Kidney (tissue), 14 donors: ENCODE results near the gene UBE2Z. TPM values are rescaled to one million over a fixed set of nuclear protein-coding genes. Genes with fewer than 3 reads are reported as not detected.

Experiments used
- DNase-seq, 5 donors: peaks; one replicate each; pipeline ENCODE4 v3.0.0-alpha.2; 2013 to 2020
- FAIRE-seq: peaks from 2 replicates; lab custom pipeline; 2012; peaks lifted over from hg19 to GRCh38; lab: Jason Lieb, UNC
- H3K27ac ChIP-seq, 2 donors: one replicate each; pipeline ENCODE4 v1.7.0; 2013; ENCODE audit warnings: low read depth in 2 of 2, low read length in 2 of 2, inconsistent platforms in 1 of 2
- H3K27me3 ChIP-seq: one replicate; pipeline ENCODE4 v1.7.1; 2013; ENCODE audit warnings: low read length, inconsistent platforms; ENCODE audit not compliant: control insufficient read depth, insufficient read depth
- H3K36me3 ChIP-seq, 3 donors: one replicate each; pipeline versions ENCODE4 v1.7.0 to v1.7.1; 2013; ENCODE audit warnings: low read length in 3 of 3, control low read depth in 1 of 3, inconsistent platforms in 1 of 3; ENCODE audit not compliant: insufficient read depth in 3 of 3, control insufficient read depth in 2 of 3
- H3K4me1 ChIP-seq, 3 donors: one replicate each; pipeline versions ENCODE4 v1.7.0 to v1.7.1; 2013; ENCODE audit warnings: low read length in 3 of 3, inconsistent platforms in 1 of 3, low read depth in 1 of 3; ENCODE audit not compliant: control insufficient read depth in 2 of 3, insufficient read depth in 2 of 3
- H3K4me3 ChIP-seq, 3 donors: one replicate each; pipeline versions ENCODE4 v1.7.0 to v1.8.1; 2013; ENCODE audit warnings: low read length in 3 of 3, control low read depth in 1 of 3, inconsistent platforms in 1 of 3
- H3K9ac ChIP-seq, 3 donors: one replicate each; pipeline versions ENCODE4 v1.7.0 to v1.7.1; 2013; ENCODE audit warnings: low read length in 3 of 3, control low read depth in 1 of 3, inconsistent platforms in 1 of 3
- H3K9me3 ChIP-seq, 3 donors: one replicate each; pipeline versions ENCODE4 v1.7.0 to v1.7.1; 2013; ENCODE audit warnings: low read length in 3 of 3, control low read depth in 1 of 3, inconsistent platforms in 1 of 3; ENCODE audit not compliant: control insufficient read depth in 2 of 3, insufficient read depth in 1 of 3
- intact Hi-C: fragments of 100-400 bp; cut with DNase I; formaldehyde crosslinking; loops from one replicate; pipeline ENCODE4 v1.11.1; 2022
- polyA plus RNA-seq: library from polyadenylated mRNA; stranded (reverse); fragments of 350-450 nt; fragmentation: Illumina TruSeq; extraction: RNeasy Lipid Tissue Mini Kit (QIAGEN cat#74804); gene quantifications from one replicate; pipeline ENCODE4 v1.2.3, GENCODE V29; 2014; ENCODE audit warnings: low read depth, low replicate concordance; ENCODE audit not compliant: insufficient read depth
- total RNA-seq: library from RNA; stranded (reverse); fragmentation: NEBNext Ultra II Directional; extraction: Animal tissue kit (Norgen Biotek cat#: 25700); gene quantifications from one replicate; pipeline ENCODE4 v1.2.1, GENCODE V29; 2021
- TF ChIP-seq, protein P1 (sequence below): IDR thresholded peaks from 3 replicates; pipeline ENCODE4 v1.5.1; 2012; ENCODE audit warnings: mild to moderate bottlenecking, moderate library complexity, borderline replicate concordance; ENCODE audit not compliant: insufficient read depth; ENCODE audit errors: extremely low read depth
- donor health status: control.
- donor health status: control.
- donor health status: control.
- donor health status: control.
- donor health status: control.
- donor health status: DM: yes; HTN: yes; CAD: no.
- donor health status: Normal renal cell carcinoma (clear cell type).

UBE2Z gene
- total and polyA plus RNA-seq, 2 donors from 2014 or later = 47.5 to 86.7 TPM

DNA sequence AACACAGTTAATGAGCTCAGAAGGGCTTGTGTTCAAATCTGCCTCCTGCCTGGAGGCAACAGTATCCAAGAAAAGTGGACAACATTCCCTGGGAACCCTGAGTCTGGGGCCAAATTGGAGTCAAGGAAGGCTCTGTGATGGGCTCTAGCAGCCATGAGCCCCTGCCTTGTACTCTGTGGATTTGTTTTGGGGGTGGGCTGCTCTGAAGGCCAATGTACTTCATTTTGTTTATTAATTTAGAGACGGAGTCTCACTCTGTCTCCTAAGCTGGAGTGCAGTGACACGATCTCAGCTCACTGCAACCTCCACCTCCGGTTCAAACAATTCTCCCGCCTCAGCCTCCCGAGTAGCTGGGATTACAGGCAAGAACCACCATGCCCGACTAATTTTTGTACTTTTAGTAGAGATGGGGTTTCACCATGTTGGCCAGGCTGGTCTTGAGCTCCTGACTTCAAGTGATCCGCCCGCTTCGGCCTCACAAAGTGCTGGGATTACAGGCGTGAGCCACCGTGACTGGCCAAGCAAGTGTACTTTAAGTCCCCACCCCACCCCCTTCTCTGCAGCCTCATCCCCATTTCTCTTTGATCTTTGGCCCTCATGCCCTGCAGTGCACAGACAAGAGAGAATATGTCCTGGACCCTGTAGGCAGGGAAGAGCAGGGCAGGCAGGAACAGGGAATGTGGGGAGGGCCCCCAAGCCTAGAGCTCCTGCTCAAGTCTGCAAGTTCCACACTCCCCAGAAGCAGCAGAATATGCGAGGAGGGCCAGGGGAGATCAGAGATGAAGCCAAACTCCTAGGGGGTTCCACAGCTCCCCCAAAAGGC lies 62.9 kb downstream of the UBE2Z start:
- Histone ChIP-seq H3K4me3 (no peak overlapping the region), H3K9ac (no peak overlapping the region), H3K4me1 (no peaks in the 10 kb centered on the region), H3K36me3 (no peaks in the 10 kb centered on the region), H3K27me3 (no peaks in the 10 kb centered on the region), H3K9me3 (no peaks in the 10 kb centered on the region), H3K27ac (no peak overlapping the region)
- intact Hi-C loops = no loop called here
- TF ChIP-seq, protein P1, sequence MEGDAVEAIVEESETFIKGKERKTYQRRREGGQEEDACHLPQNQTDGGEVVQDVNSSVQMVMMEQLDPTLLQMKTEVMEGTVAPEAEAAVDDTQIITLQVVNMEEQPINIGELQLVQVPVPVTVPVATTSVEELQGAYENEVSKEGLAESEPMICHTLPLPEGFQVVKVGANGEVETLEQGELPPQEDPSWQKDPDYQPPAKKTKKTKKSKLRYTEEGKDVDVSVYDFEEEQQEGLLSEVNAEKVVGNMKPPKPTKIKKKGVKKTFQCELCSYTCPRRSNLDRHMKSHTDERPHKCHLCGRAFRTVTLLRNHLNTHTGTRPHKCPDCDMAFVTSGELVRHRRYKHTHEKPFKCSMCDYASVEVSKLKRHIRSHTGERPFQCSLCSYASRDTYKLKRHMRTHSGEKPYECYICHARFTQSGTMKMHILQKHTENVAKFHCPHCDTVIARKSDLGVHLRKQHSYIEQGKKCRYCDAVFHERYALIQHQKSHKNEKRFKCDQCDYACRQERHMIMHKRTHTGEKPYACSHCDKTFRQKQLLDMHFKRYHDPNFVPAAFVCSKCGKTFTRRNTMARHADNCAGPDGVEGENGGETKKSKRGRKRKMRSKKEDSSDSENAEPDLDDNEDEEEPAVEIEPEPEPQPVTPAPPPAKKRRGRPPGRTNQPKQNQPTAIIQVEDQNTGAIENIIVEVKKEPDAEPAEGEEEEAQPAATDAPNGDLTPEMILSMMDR = no peak
- FAIRE-seq = no peak
- DNase-seq = no peak

DNA sequence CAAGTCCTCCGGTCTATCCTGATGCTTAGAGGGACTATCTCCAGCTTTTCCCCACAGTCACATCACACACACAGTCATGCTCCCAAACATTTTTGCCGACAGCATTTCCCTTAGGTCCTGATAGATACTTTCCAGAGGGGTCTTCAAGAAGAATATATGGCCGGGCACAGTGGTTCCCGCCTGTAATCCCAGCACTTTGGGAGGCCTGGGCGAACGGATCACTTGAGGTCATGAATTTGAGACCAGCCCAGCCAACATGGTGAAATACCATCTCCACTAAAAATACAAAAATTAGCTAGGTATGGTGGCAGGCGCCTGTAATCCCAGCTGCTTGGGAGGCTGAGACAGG lies 64.5 kb downstream of the UBE2Z start:
- H3K27me3 ChIP-seq = no peaks in the 10 kb centered on the region
- H3K4me1 ChIP-seq = no peaks in the 10 kb centered on the region
- intact Hi-C loops = no loop called here
- DNase-seq (no peak), FAIRE-seq (no peak)
- no peak overlapping the region for H3K27ac ChIP-seq
- no peaks in the 10 kb centered on the region for H3K9me3 ChIP-seq
- H3K9ac ChIP-seq = no peak overlapping the region
- no peaks in the 10 kb centered on the region for H3K36me3 ChIP-seq
- TF ChIP-seq, protein P1 = no peak
- no peak overlapping the region for H3K4me3 ChIP-seq

DNA sequence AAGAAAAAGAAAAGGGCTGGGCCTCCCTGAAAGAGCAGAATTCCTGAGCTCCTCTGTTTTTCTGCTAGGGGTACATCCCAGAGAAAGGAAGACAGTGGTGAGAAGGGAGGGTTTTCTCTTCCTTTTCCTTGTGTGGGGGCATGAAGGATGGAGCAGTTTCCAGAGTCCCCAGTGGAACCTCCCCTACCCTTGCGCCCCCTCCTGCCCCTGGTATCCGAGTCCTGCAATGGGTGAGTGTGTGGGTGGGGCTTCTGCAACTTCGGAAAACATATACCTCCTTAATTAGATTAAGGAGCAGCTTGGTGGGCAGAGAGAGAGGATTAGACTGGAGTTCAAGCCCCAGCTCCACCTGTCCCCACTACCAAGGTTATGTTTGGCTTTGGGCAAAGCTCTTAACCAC lies 65.6 kb downstream of the UBE2Z start:
- FAIRE-seq = no peak
- intact Hi-C loops = no loop called here

More for the DNA sequence above, 65.6 kb downstream of the UBE2Z start:
- Histone ChIP-seq H3K9me3 (no peaks in the 10 kb centered on the region), H3K4me1 (no peaks in the 10 kb centered on the region), H3K27me3 (no peaks in the 10 kb centered on the region), H3K36me3 (no peaks in the 10 kb centered on the region), H3K9ac (no peak overlapping the region), H3K27ac (no peak overlapping the region), H3K4me3 (no peak overlapping the region)
- no peak for DNase-seq
- TF ChIP-seq, protein P1 = no peak

Other genes starting within 250 kb of the UBE2Z start
- gene PRAC1, start 185.9 kb upstream of the UBE2Z start, total RNA-seq = not detected
- not detected for gene PRAC1, start 185.9 kb upstream of the UBE2Z start, polyA plus RNA-seq
- gene PRAC2, start 185.2 kb upstream of the UBE2Z start, total RNA-seq = not detected
- gene PRAC2, start 185.2 kb upstream of the UBE2Z start, polyA plus RNA-seq = not detected
- not detected for gene HOXB13, start 179.7 kb upstream of the UBE2Z start, total RNA-seq
- not detected for gene HOXB13, start 179.7 kb upstream of the UBE2Z start, polyA plus RNA-seq
- gene TTLL6, start 91.2 kb upstream of the UBE2Z start, total RNA-seq = 2.3 TPM
- 4.2 TPM for gene TTLL6, start 91.2 kb upstream of the UBE2Z start, polyA plus RNA-seq
- 157 TPM for gene CALCOCO2, start 77.4 kb upstream of the UBE2Z start, total RNA-seq
- 63.6 TPM for gene CALCOCO2, start 77.4 kb upstream of the UBE2Z start, polyA plus RNA-seq
- gene ATP5MC1, start 15.6 kb upstream of the UBE2Z start, total RNA-seq = 71.2 TPM
- 845 TPM for gene ATP5MC1, start 15.6 kb upstream of the UBE2Z start, polyA plus RNA-seq
- gene SNF8, start 36.4 kb downstream of the UBE2Z start, total RNA-seq = 110 TPM
- 203 TPM for gene SNF8, start 36.4 kb downstream of the UBE2Z start, polyA plus RNA-seq
- not detected for gene GIP, start 60.2 kb downstream of the UBE2Z start, total RNA-seq
- gene GIP, start 60.2 kb downstream of the UBE2Z start, polyA plus RNA-seq = not detected
- 1.3 TPM for gene IGF2BP1, start 89.0 kb downstream of the UBE2Z start, total RNA-seq
- 1.5 TPM for gene IGF2BP1, start 89.0 kb downstream of the UBE2Z start, polyA plus RNA-seq
- 4.3 TPM for gene B4GALNT2, start 224.4 kb downstream of the UBE2Z start, total RNA-seq
- gene B4GALNT2, start 224.4 kb downstream of the UBE2Z start, polyA plus RNA-seq = 1.3 TPM